PC-9 (cell line): ENCODE results near the gene DLK1.

Experiments used
- EZH2 ChIP-seq: fragments of 200-600 bp; sonication (generic); IDR thresholded peaks from 2 replicates; pipeline ENCODE4 v1.8.0; 2017; ENCODE audit warnings: antibody characterized with exemption, low read depth
- TF ChIP-seq, protein P1 (sequence below): fragments of 200-600 bp; sonication (generic); conservative IDR thresholded peaks from 2 replicates; pipeline ENCODE4 v1.6.1; 2017; ENCODE audit warnings: mixed run types, antibody characterized with exemption, mild to moderate bottlenecking, moderate library complexity

DNA sequence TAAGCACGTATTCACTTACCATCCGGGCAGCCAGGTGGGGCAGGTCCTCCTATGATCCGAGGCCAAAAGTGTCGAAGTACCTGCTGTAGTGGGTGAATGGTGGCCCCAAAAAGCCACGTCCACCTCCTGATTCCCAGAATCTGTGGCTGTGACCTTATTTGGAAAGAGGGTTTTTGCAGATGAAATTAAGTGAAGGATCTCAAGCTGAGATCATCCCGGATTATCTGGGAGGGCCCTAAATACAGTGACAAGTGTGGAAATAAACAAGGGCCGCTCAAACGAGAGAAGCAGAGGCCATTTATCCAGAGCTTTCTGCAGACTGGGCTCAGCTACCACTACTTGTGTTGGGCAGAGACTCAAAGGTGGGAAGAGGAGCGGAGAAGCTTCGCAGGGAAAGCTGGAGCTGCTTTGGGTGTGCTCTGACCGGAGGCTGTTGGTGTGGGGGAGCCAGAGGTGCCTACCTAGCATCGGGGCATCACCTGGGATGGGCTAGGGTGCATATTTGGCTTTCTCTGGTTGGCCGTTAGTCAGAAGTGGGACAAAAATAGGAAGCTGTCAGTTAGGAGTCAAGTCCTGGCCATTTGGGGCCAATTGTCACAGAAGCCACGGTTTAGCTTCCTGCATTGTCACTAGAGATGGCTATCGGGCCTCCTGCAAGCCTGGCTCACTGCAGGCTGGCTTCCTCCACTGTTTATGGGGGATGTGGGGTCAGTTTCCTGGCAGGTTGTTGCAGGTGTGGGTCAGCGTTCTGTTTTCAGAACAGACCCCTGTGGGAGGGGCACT is 27.8 kb upstream of the DLK1 start:
- TF ChIP-seq, protein P1, sequence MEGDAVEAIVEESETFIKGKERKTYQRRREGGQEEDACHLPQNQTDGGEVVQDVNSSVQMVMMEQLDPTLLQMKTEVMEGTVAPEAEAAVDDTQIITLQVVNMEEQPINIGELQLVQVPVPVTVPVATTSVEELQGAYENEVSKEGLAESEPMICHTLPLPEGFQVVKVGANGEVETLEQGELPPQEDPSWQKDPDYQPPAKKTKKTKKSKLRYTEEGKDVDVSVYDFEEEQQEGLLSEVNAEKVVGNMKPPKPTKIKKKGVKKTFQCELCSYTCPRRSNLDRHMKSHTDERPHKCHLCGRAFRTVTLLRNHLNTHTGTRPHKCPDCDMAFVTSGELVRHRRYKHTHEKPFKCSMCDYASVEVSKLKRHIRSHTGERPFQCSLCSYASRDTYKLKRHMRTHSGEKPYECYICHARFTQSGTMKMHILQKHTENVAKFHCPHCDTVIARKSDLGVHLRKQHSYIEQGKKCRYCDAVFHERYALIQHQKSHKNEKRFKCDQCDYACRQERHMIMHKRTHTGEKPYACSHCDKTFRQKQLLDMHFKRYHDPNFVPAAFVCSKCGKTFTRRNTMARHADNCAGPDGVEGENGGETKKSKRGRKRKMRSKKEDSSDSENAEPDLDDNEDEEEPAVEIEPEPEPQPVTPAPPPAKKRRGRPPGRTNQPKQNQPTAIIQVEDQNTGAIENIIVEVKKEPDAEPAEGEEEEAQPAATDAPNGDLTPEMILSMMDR, result no peak
- no peak for TF ChIP-seq EZH2
